Measurements from ENCODE around the gene RFC5.
"Not testable (repeated sequence)": the region's sequence is repeated elsewhere in the genome, so short reads cannot be mapped to it uniquely, and the experiment has no call there.

RFC5 gene

GRCh38 chr12:118013283-118013682 lies 3.2 kb upstream of the RFC5 start:
- Histone ChIP-seq H3K36me3 (ENCODE audit: control insufficient read depth in 2 of 2, insufficient read depth in 2 of 2, low read length in 2 of 2) (no peaks in the 10 kb centered on the region), H3K4me1 (ENCODE audit: control insufficient read depth in 2 of 2, insufficient read depth in 2 of 2, low read length in 2 of 2) (peaks cover 6 to 13% of the 10 kb centered on the region in 2 donors), H3K4me3 (ENCODE audit: low read length in 2 of 2) (no peak overlapping the region), H3K9me3 (ENCODE audit: control insufficient read depth in 2 of 2, low read length in 2 of 2) (no peaks in the 10 kb centered on the region), H3K27ac (ENCODE audit: low read depth in 2 of 2, low read length in 2 of 2) (no peak overlapping the region), H3K27me3 (ENCODE audit: control insufficient read depth in 2 of 2, insufficient read depth in 2 of 2, low read length in 2 of 2) (no peaks in the 10 kb centered on the region), H3K9ac (ENCODE audit: low read depth in 1 of 2, low read length in 2 of 2) (no peak overlapping the region)

DNA sequence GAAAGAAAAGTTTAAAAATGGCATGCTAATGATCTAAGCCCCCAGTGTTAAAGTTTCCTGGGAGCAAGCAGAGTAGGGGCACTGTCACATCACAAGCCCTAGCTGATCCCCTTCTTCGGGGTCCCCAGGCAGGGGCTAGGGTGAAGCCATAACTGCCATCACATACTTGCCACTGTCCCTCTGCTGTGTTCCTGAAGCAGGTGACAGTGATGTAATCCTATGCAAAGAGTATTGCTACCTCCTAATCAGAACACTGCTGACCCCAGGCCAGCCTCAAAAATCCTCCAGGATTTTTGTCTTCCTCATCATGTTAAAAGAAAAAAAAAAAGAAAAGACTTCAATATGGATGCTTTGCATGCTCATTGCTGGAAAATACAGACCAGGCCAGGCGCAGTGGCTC lies 1.2 kb upstream of the RFC5 start:
- Histone ChIP-seq H3K27ac (ENCODE audit: low read depth in 2 of 2, low read length in 2 of 2) (no peak overlapping the region), H3K4me1 (ENCODE audit: control insufficient read depth in 2 of 2, insufficient read depth in 2 of 2, low read length in 2 of 2) (peaks cover 6 to 13% of the 10 kb centered on the region in 2 donors), H3K36me3 (ENCODE audit: control insufficient read depth in 2 of 2, insufficient read depth in 2 of 2, low read length in 2 of 2) (peaks cover 10% of the 10 kb centered on the region in 2 donors), H3K9ac (ENCODE audit: low read depth in 1 of 2, low read length in 2 of 2) (no peak overlapping the region), H3K27me3 (ENCODE audit: control insufficient read depth in 2 of 2, insufficient read depth in 2 of 2, low read length in 2 of 2) (no peaks in the 10 kb centered on the region), H3K9me3 (ENCODE audit: control insufficient read depth in 2 of 2, low read length in 2 of 2) (no peaks in the 10 kb centered on the region), H3K4me3 (ENCODE audit: low read length in 2 of 2) (no peak overlapping the region)

DNA sequence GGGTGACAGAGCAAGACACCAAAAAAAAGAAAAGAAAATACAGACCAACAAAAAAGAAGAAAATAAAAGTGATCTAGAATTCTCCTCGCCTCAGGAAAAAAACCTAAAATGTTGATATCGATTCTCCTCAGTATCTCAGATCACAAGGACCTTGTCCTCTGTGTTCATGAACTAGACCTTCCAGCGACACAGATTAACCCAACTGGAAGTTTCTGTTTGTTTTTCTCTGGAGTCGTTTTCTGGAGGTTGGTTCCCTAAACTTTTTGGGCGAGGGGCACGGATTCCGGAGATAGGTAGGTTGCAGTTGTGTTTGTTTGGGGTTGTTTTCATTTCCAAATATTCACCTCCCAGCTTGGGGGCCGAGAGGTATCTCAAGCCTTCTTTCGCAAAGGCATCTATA lies 559 bp upstream of the RFC5 start:
- peaks cover 10% of the 10 kb centered on the region in 2 donors for H3K36me3 ChIP-seq (ENCODE audit: control insufficient read depth in 2 of 2, insufficient read depth in 2 of 2, low read length in 2 of 2)

GRCh38 chr12:118017926-118018325 lies 1.4 kb downstream of the RFC5 start:
- H3K9me3 ChIP-seq (ENCODE audit: control insufficient read depth in 2 of 2, low read length in 2 of 2), result no peaks in the 10 kb centered on the region
- no peak overlapping the region for H3K4me3 ChIP-seq (ENCODE audit: low read length in 2 of 2)
- H3K4me1 ChIP-seq (ENCODE audit: control insufficient read depth in 2 of 2, insufficient read depth in 2 of 2, low read length in 2 of 2), result peaks cover 6 to 13% of the 10 kb centered on the region in 2 donors
- H3K36me3 ChIP-seq (ENCODE audit: control insufficient read depth in 2 of 2, insufficient read depth in 2 of 2, low read length in 2 of 2), result peaks cover 13 to 18% of the 10 kb centered on the region in 2 donors
- H3K27ac ChIP-seq (ENCODE audit: low read depth in 2 of 2, low read length in 2 of 2), result no peak overlapping the region
- no peak overlapping the region for H3K9ac ChIP-seq (ENCODE audit: low read depth in 1 of 2, low read length in 2 of 2)
- H3K27me3 ChIP-seq (ENCODE audit: control insufficient read depth in 2 of 2, insufficient read depth in 2 of 2, low read length in 2 of 2), result no peaks in the 10 kb centered on the region

More for the DNA sequence above, 559 bp upstream of the RFC5 start:
- Histone ChIP-seq H3K4me3 (ENCODE audit: low read length in 2 of 2) (peak overlapping the region; percentile 93 to 99), H3K27me3 (ENCODE audit: control insufficient read depth in 2 of 2, insufficient read depth in 2 of 2, low read length in 2 of 2) (no peaks in the 10 kb centered on the region), H3K27ac (ENCODE audit: low read depth in 2 of 2, low read length in 2 of 2) (no peak overlapping the region), H3K9me3 (ENCODE audit: control insufficient read depth in 2 of 2, low read length in 2 of 2) (no peaks in the 10 kb centered on the region), H3K4me1 (ENCODE audit: control insufficient read depth in 2 of 2, insufficient read depth in 2 of 2, low read length in 2 of 2) (peaks cover 6 to 13% of the 10 kb centered on the region in 2 donors), H3K9ac (ENCODE audit: low read depth in 1 of 2, low read length in 2 of 2) (peak overlapping the region in 1 of 2 donors; percentile 5)

- H3K27me3 ChIP-seq (ENCODE audit: control insufficient read depth in 2 of 2, insufficient read depth in 2 of 2, low read length in 2 of 2), result no peaks in the 10 kb centered on the region
- H3K4me1 ChIP-seq (ENCODE audit: control insufficient read depth in 2 of 2, insufficient read depth in 2 of 2, low read length in 2 of 2), result peaks cover 6 to 13% of the 10 kb centered on the region in 2 donors
- peaks cover 17 to 24% of the 10 kb centered on the region in 2 donors for H3K36me3 ChIP-seq (ENCODE audit: control insufficient read depth in 2 of 2, insufficient read depth in 2 of 2, low read length in 2 of 2)
- H3K4me3 ChIP-seq (ENCODE audit: low read length in 2 of 2), result no peak overlapping the region
- H3K9ac ChIP-seq (ENCODE audit: low read depth in 1 of 2, low read length in 2 of 2), result no peak overlapping the region
- H3K27ac ChIP-seq (ENCODE audit: low read depth in 2 of 2, low read length in 2 of 2), result no peak overlapping the region
- no peaks in the 10 kb centered on the region for H3K9me3 ChIP-seq (ENCODE audit: control insufficient read depth in 2 of 2, low read length in 2 of 2)
Observed at GRCh38 chr12:118020036-118020435, 3.5 kb downstream of the RFC5 start.

GRCh38 chr12:118022097-118022727 lies 5.7 kb downstream of the RFC5 start:
- H3K36me3 ChIP-seq (ENCODE audit: control insufficient read depth in 2 of 2, insufficient read depth in 2 of 2, low read length in 2 of 2), result peaks cover 35 to 36% of the 10 kb centered on the region in 2 donors
- not testable (repeated sequence) for H3K9me3 ChIP-seq (ENCODE audit: control insufficient read depth in 2 of 2, low read length in 2 of 2); H3K4me1 ChIP-seq (ENCODE audit: control insufficient read depth in 2 of 2, insufficient read depth in 2 of 2, low read length in 2 of 2); H3K27me3 ChIP-seq (ENCODE audit: control insufficient read depth in 2 of 2, insufficient read depth in 2 of 2, low read length in 2 of 2); H3K9ac ChIP-seq (ENCODE audit: low read depth in 1 of 2, low read length in 2 of 2); H3K4me3 ChIP-seq (ENCODE audit: low read length in 2 of 2); H3K27ac ChIP-seq (ENCODE audit: low read depth in 2 of 2, low read length in 2 of 2)

- H3K4me3 ChIP-seq (ENCODE audit: low read length in 2 of 2), result no peak overlapping the region
- H3K9ac ChIP-seq (ENCODE audit: low read depth in 1 of 2, low read length in 2 of 2), result no peak overlapping the region
- H3K4me1 ChIP-seq (ENCODE audit: control insufficient read depth in 2 of 2, insufficient read depth in 2 of 2, low read length in 2 of 2), result peaks cover 0 to under 1% of the 10 kb centered on the region in 2 donors
- peaks cover 35 to 38% of the 10 kb centered on the region in 2 donors for H3K36me3 ChIP-seq (ENCODE audit: control insufficient read depth in 2 of 2, insufficient read depth in 2 of 2, low read length in 2 of 2)
- no peak overlapping the region for H3K27ac ChIP-seq (ENCODE audit: low read depth in 2 of 2, low read length in 2 of 2)
- H3K9me3 ChIP-seq (ENCODE audit: control insufficient read depth in 2 of 2, low read length in 2 of 2), result no peaks in the 10 kb centered on the region
- H3K27me3 ChIP-seq (ENCODE audit: control insufficient read depth in 2 of 2, insufficient read depth in 2 of 2, low read length in 2 of 2), result no peaks in the 10 kb centered on the region
Observed at GRCh38 chr12:118022728-118023109, 6.2 kb downstream of the RFC5 start.

- no peaks in the 10 kb centered on the region for H3K4me1 ChIP-seq (ENCODE audit: control insufficient read depth in 2 of 2, insufficient read depth in 2 of 2, low read length in 2 of 2)
- no peaks in the 10 kb centered on the region for H3K9me3 ChIP-seq (ENCODE audit: control insufficient read depth in 2 of 2, low read length in 2 of 2)
- H3K9ac ChIP-seq (ENCODE audit: low read depth in 1 of 2, low read length in 2 of 2), result no peak overlapping the region
- H3K27ac ChIP-seq (ENCODE audit: low read depth in 2 of 2, low read length in 2 of 2), result no peak overlapping the region
- H3K4me3 ChIP-seq (ENCODE audit: low read length in 2 of 2), result no peak overlapping the region
- no peaks in the 10 kb centered on the region for H3K27me3 ChIP-seq (ENCODE audit: control insufficient read depth in 2 of 2, insufficient read depth in 2 of 2, low read length in 2 of 2)
- H3K36me3 ChIP-seq (ENCODE audit: control insufficient read depth in 2 of 2, insufficient read depth in 2 of 2, low read length in 2 of 2), result peaks cover 35 to 41% of the 10 kb centered on the region in 2 donors
Observed at GRCh38 chr12:118023301-118023860, 6.9 kb downstream of the RFC5 start.

- Histone ChIP-seq H3K9ac (ENCODE audit: low read depth in 1 of 2, low read length in 2 of 2) (no peak overlapping the region), H3K4me1 (ENCODE audit: control insufficient read depth in 2 of 2, insufficient read depth in 2 of 2, low read length in 2 of 2) (no peaks in the 10 kb centered on the region), H3K4me3 (ENCODE audit: low read length in 2 of 2) (no peak overlapping the region), H3K27ac (ENCODE audit: low read depth in 2 of 2, low read length in 2 of 2) (no peak overlapping the region), H3K9me3 (ENCODE audit: control insufficient read depth in 2 of 2, low read length in 2 of 2) (no peaks in the 10 kb centered on the region), H3K36me3 (ENCODE audit: control insufficient read depth in 2 of 2, insufficient read depth in 2 of 2, low read length in 2 of 2) (peaks cover 31 to 43% of the 10 kb centered on the region in 2 donors), H3K27me3 (ENCODE audit: control insufficient read depth in 2 of 2, insufficient read depth in 2 of 2, low read length in 2 of 2) (no peaks in the 10 kb centered on the region)
Observed at GRCh38 chr12:118025168-118025567, 8.7 kb downstream of the RFC5 start.

DNA sequence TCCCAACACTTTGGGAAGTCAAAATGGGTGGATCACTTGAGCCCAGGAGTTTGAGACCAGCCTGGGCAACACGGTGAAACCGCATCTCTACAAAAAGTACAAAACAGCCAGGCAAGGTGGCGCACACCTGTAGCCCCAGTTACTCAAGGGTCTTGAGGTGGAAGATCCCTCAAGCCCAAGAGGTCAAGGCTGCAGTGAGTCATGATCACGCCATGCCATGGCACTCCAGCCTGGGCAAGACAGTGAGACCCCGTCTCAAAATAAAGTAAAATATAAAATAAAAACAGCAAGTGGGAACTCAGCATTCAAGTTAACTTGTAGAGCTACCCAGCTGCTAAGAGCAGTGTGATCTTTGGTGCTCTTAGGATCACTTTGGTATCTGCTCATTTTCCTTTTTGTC lies 12.7 kb downstream of the RFC5 start:
- H3K9ac ChIP-seq (ENCODE audit: low read depth in 1 of 2, low read length in 2 of 2), result no peak overlapping the region
- no peaks in the 10 kb centered on the region for H3K9me3 ChIP-seq (ENCODE audit: control insufficient read depth in 2 of 2, low read length in 2 of 2)
- H3K36me3 ChIP-seq (ENCODE audit: control insufficient read depth in 2 of 2, insufficient read depth in 2 of 2, low read length in 2 of 2), result peaks cover 54 to 73% of the 10 kb centered on the region in 2 donors
- H3K4me3 ChIP-seq (ENCODE audit: low read length in 2 of 2), result no peak overlapping the region
- H3K27ac ChIP-seq (ENCODE audit: low read depth in 2 of 2, low read length in 2 of 2), result no peak overlapping the region
- no peaks in the 10 kb centered on the region for H3K27me3 ChIP-seq (ENCODE audit: control insufficient read depth in 2 of 2, insufficient read depth in 2 of 2, low read length in 2 of 2)
- H3K4me1 ChIP-seq (ENCODE audit: control insufficient read depth in 2 of 2, insufficient read depth in 2 of 2, low read length in 2 of 2), result no peaks in the 10 kb centered on the region
